Body of pancreas (tissue), 4 donors: Measurements from ENCODE around the gene ERVW-1.

Experiments used
- CTCF ChIP-seq, 7 experiments: fragments of 450-650 bp in 4 of 7; fragments of 200-600 bp in 3 of 7; sonication (generic) in 3 of 7; IDR thresholded peaks; one replicate each; pipeline ENCODE4 v1.5.1; 2016 to 2019; ENCODE audit warnings: antibody characterized with exemption in 7 of 7
- POLR2A ChIP-seq, 3 donors: fragments of 450-650 bp; IDR thresholded peaks; one replicate each; pipeline ENCODE4 v1.6.1; 2016; ENCODE audit warnings: antibody characterized with exemption in 3 of 3, mild to moderate bottlenecking in 2 of 3

- no peak for TF ChIP-seq POLR2A (IDR thresholded peaks at IDR 0.05)
- no peak for TF ChIP-seq CTCF (IDR thresholded peaks at IDR 0.05)
Measured at GRCh38 chr7:92478095-92478494, 349 bp upstream of the ERVW-1 start.
